ENCODE results near the gene MYB. TPM values are rescaled to one million over a fixed set of nuclear protein-coding genes. Genes with fewer than 3 reads are reported as not detected.

MYB gene
- total RNA-seq, 1 donor from 2014 or later, result 4.7 TPM

- Mint-ChIP-seq H3K27me3 (peaks cover 2% of the 10 kb centered on the region), H3K4me3 (no peak overlapping the region), H3K27ac (no peak overlapping the region), H3K9me3 (no peaks in the 10 kb centered on the region), H3K36me3 (no peaks in the 10 kb centered on the region), H3K4me1 (ENCODE audit: unreplicated experiment) (no peaks in the 10 kb centered on the region)
- no peak for DNase-seq (ENCODE audit: extremely low spot score, unreplicated experiment)
- no peak for TF ChIP-seq CTCF (conservative IDR thresholded peaks at IDR 0.05)
Observed at GRCh38 chr6:135228486-135228885, 47.4 kb downstream of the MYB start.

GRCh38 chr6:135229996-135230395, 48.9 kb downstream of the MYB start:
- Mint-ChIP-seq H3K4me1 (ENCODE audit: unreplicated experiment) (no peaks in the 10 kb centered on the region), H3K27ac (no peak overlapping the region), H3K4me3 (no peak overlapping the region), H3K9me3 (no peaks in the 10 kb centered on the region), H3K27me3 (no peaks in the 10 kb centered on the region), H3K36me3 (no peaks in the 10 kb centered on the region)
- no peak for DNase-seq (ENCODE audit: extremely low spot score, unreplicated experiment)
- no peak for TF ChIP-seq CTCF (conservative IDR thresholded peaks at IDR 0.05)

- no peaks in the 10 kb centered on the region for H3K4me1 Mint-ChIP-seq (ENCODE audit: unreplicated experiment)
- DNase-seq (ENCODE audit: extremely low spot score, unreplicated experiment), result no peak
- TF ChIP-seq CTCF (conservative IDR thresholded peaks at IDR 0.05), result no peak
- no peaks in the 10 kb centered on the region for H3K36me3 Mint-ChIP-seq
- H3K27ac Mint-ChIP-seq, result no peak overlapping the region
- H3K4me3 Mint-ChIP-seq, result no peak overlapping the region
- no peaks in the 10 kb centered on the region for H3K9me3 Mint-ChIP-seq
- no peaks in the 10 kb centered on the region for H3K27me3 Mint-ChIP-seq
Observed at GRCh38 chr6:135230711-135231468, 49.8 kb downstream of the MYB start.

GRCh38 chr6:135231469-135231844, 50.3 kb downstream of the MYB start:
- no peak overlapping the region for H3K27ac Mint-ChIP-seq
- H3K9me3 Mint-ChIP-seq, result no peaks in the 10 kb centered on the region
- no peak overlapping the region for H3K4me3 Mint-ChIP-seq
- no peak for DNase-seq (ENCODE audit: extremely low spot score, unreplicated experiment)
- H3K4me1 Mint-ChIP-seq (ENCODE audit: unreplicated experiment), result no peaks in the 10 kb centered on the region
- H3K27me3 Mint-ChIP-seq, result peaks cover under 1% of the 10 kb centered on the region
- TF ChIP-seq CTCF (conservative IDR thresholded peaks at IDR 0.05), result no peak
- no peaks in the 10 kb centered on the region for H3K36me3 Mint-ChIP-seq

GRCh38 chr6:135233686-135234491, 52.8 kb downstream of the MYB start:
- no peak overlapping the region for H3K27ac Mint-ChIP-seq
- no peaks in the 10 kb centered on the region for H3K9me3 Mint-ChIP-seq
- H3K36me3 Mint-ChIP-seq, result no peaks in the 10 kb centered on the region

More at GRCh38 chr6:135233686-135234491, 52.8 kb downstream of the MYB start:
- H3K4me3 Mint-ChIP-seq, result no peak overlapping the region
- no peaks in the 10 kb centered on the region for H3K4me1 Mint-ChIP-seq (ENCODE audit: unreplicated experiment)
- H3K27me3 Mint-ChIP-seq, result peaks cover 3% of the 10 kb centered on the region
- TF ChIP-seq CTCF (conservative IDR thresholded peaks at IDR 0.05), result no peak
- no peak for DNase-seq (ENCODE audit: extremely low spot score, unreplicated experiment)

All from type B pancreatic cell (in vitro differentiated cells).